C4-2B (cell line): ENCODE measurements around the gene HIVEP3.

Source experiments
- CTCF ChIP-seq: fragments of 450-650 bp; conservative IDR thresholded peaks from 2 replicates; pipeline ENCODE4 v1.5.1; 2017; ENCODE audit warnings: mild to moderate bottlenecking
- ZFX ChIP-seq: fragments of 450-650 bp; IDR thresholded peaks from 2 replicates; pipeline ENCODE4 v1.6.1; 2017

- TF ChIP-seq CTCF, result no peak
- no peak for TF ChIP-seq ZFX
These were observed 260.9 kb downstream of the HIVEP3 start for GRCh38 chr1:41657679-41658295.
